ENCODE results near the gene RAB3GAP2. TPM values are rescaled to one million over a fixed set of nuclear protein-coding genes. Genes with fewer than 3 reads are reported as not detected.
"Not testable (repeated sequence)": the region's sequence is repeated elsewhere in the genome, so short reads cannot be mapped to it uniquely, and the experiment has no call there.

RAB3GAP2 gene
- total and polyA plus RNA-seq, 2 donors (not counting 1 experiment from before 2014, with no cell fraction given) = 16.9 to 70.5 TPM

DNA sequence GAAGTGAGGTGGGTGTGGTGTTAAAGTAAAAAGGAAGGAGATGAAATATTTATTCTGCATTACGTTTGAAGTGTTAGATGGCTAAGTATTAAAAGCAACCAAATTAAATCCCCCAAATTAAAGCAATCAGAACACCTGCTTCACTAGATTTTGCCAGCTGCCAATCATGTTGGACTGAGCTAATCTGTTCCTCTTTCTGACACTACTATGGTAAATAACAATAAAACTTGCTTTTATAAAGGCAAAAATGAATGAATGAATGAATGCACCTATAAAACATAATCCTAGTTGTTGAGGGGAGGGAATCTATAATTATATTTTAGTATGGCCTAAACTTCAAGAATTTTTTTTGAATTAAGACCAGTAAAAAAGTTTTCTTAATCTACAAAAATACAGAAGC, 51.0 kb downstream of the RAB3GAP2 start:
- H3K4me3 ChIP-seq (ENCODE audit: control extremely low read depth in 1 of 5, extremely low read depth in 1 of 5, insufficient read depth in 1 of 5, low read depth in 2 of 5, low read length in 4 of 5) = peak overlapping the region in 1 of 5 experiments; percentile 29
- H2AFZ ChIP-seq (ENCODE audit: insufficient read depth, low read depth, low read length, poor library complexity, severe bottlenecking) = no peak overlapping the region
- H3K36me3 ChIP-seq (replicated peaks in 1 of 2; ENCODE audit: control extremely low read depth in 1 of 2, control insufficient read depth in 1 of 2, extremely low read depth in 1 of 2, insufficient read depth in 2 of 2, low read length in 1 of 2) = no peaks in the 10 kb centered on the region
- peak overlapping the region; percentile 41 for H3K4me3 Mint-ChIP-seq
- H3K27me3 ChIP-seq (replicated peaks in 1 of 4; ENCODE audit: control extremely low read depth in 1 of 4, control insufficient read depth in 3 of 4, insufficient read depth in 4 of 4, low read length in 3 of 4) = no peaks in the 10 kb centered on the region
- no peak for TF ChIP-seq EZH2 (IDR thresholded peaks at IDR 0.05; ENCODE audit: borderline replicate concordance, insufficient read depth, low read depth, low read length, poor library complexity, severe bottlenecking)
- ATAC-seq (ENCODE audit: low read depth) = no peak
- no peaks in the 10 kb centered on the region for H3K27me3 Mint-ChIP-seq
- peak overlapping the region; percentile 62 for H3K4me2 ChIP-seq (replicated peaks; ENCODE audit: low read depth, low read length, poor library complexity, severe bottlenecking)
- DNase-seq = peak; percentile 17
- H3K4me1 Mint-ChIP-seq = peaks cover 74% of the 10 kb centered on the region
- peak overlapping the region; percentile 81 to 91 for H3K27ac ChIP-seq (ENCODE audit: low read length in 2 of 2)
- peaks cover 73% of the 10 kb centered on the region for H3K79me2 ChIP-seq (ENCODE audit: control insufficient read depth, insufficient read depth, low read length)
- intact Hi-C loops (cut with micrococcal nuclease) = no loop called here
- ChIA-PET POLR2A (no interaction called here), CTCF (interaction anchor here (4.1 kb wide), 1 partner anchor 8 kb away, joined by 49 read pairs; no protein-coding TSS in a partner anchor)
- H3K27ac Mint-ChIP-seq = peak overlapping the region; percentile 93
- H3K9me3 Mint-ChIP-seq (ENCODE audit: insufficient read depth) = no peaks in the 10 kb centered on the region
- peaks cover 24 to 41% of the 10 kb centered on the region in 2 donors for H3K4me1 ChIP-seq (ENCODE audit: control insufficient read depth in 2 of 2, insufficient read depth in 2 of 2, low read length in 2 of 2)
- H3K9ac ChIP-seq (ENCODE audit: low read length) = peak overlapping the region; percentile 48
- WGBS (ENCODE audit: insufficient coverage) = no CpG with 5 or more reads among the region's 1 CpG
- H4K20me1 ChIP-seq (ENCODE audit: control insufficient read depth, insufficient read depth, low read length, poor library complexity, severe bottlenecking) = peaks cover 9% of the 10 kb centered on the region
- no peaks in the 10 kb centered on the region for H3K9me3 ChIP-seq (ENCODE audit: control extremely low read depth in 1 of 3, control insufficient read depth in 2 of 3, insufficient read depth in 1 of 3, low read length in 2 of 3)

DNA sequence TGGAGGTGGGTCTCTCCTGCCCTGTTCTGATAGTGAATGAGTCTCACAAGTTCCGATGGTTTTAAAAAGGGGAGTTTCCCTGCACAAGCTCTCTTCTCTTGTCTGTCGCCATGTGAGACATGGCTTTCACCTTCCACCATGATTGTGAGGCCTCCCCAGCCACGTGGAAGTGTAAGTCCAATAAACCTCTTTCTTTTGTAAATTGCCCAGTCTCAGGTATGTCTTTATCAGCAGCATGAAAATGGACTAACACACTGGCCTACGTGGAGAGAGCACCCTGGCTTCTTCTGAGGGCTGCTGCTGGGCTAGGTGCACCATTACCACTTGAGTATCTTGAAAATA, 51.6 kb downstream of the RAB3GAP2 start:
- H3K9me3 ChIP-seq (ENCODE audit: control extremely low read depth in 1 of 3, control insufficient read depth in 2 of 3, insufficient read depth in 1 of 3, low read length in 2 of 3); H3K27me3 ChIP-seq (replicated peaks in 1 of 4; ENCODE audit: control extremely low read depth in 1 of 4, control insufficient read depth in 3 of 4, insufficient read depth in 4 of 4, low read length in 3 of 4); ATAC-seq (ENCODE audit: low read depth); POLR2A ChIA-PET; H2AFZ ChIP-seq (ENCODE audit: insufficient read depth, low read depth, low read length, poor library complexity, severe bottlenecking); H3K27me3 Mint-ChIP-seq; H3K36me3 ChIP-seq (replicated peaks in 1 of 2; ENCODE audit: control extremely low read depth in 1 of 2, control insufficient read depth in 1 of 2, extremely low read depth in 1 of 2, insufficient read depth in 2 of 2, low read length in 1 of 2); H3K9me3 Mint-ChIP-seq (ENCODE audit: insufficient read depth): not testable (repeated sequence)
- peak overlapping the region; percentile 62 for H3K4me2 ChIP-seq (replicated peaks; ENCODE audit: low read depth, low read length, poor library complexity, severe bottlenecking)
- peak overlapping the region in 2 of 5 experiments; percentile 40 for H3K4me3 ChIP-seq (ENCODE audit: control extremely low read depth in 1 of 5, extremely low read depth in 1 of 5, insufficient read depth in 1 of 5, low read depth in 2 of 5, low read length in 4 of 5)
- peak overlapping the region; percentile 81 to 91 for H3K27ac ChIP-seq (ENCODE audit: low read length in 2 of 2)
- peak overlapping the region; percentile 48 for H3K9ac ChIP-seq (ENCODE audit: low read length)
- intact Hi-C loops (cut with micrococcal nuclease) = loop anchor here (1.0 kb wide), 1 partner anchor 52 kb away; the partner anchor contains the start of gene RAB3GAP2
- Mint-ChIP-seq H3K4me3 (peak overlapping the region; percentile 86), H3K4me1 (peaks cover 68% of the 10 kb centered on the region), H3K27ac (peak overlapping the region; percentile 93)
- H3K79me2 ChIP-seq (ENCODE audit: control insufficient read depth, insufficient read depth, low read length) = peaks cover 68% of the 10 kb centered on the region
- peaks cover 11% of the 10 kb centered on the region for H4K20me1 ChIP-seq (ENCODE audit: control insufficient read depth, insufficient read depth, low read length, poor library complexity, severe bottlenecking)
- DNase-seq = peak; percentile 43
- H3K4me1 ChIP-seq (ENCODE audit: control insufficient read depth in 2 of 2, insufficient read depth in 2 of 2, low read length in 2 of 2) = peaks cover 24 to 41% of the 10 kb centered on the region in 2 donors
- CTCF ChIA-PET = interaction anchor here (1.2 to 5.3 kb wide), 5 partner anchors 9 to 555 kb away, joined by 10 to 49 read pairs (median 32); partner anchors contain the start of gene RAB3GAP2
- 87% methylated on average over 3 of the region's 4 CpGs for WGBS (ENCODE audit: insufficient coverage)

Data from B cell (primary cell).